A673 (cell line): Measurements from ENCODE around the gene RBM45.

Experiments
- EZH2 ChIP-seq: fragments of 200-600 bp; sonication (generic); IDR thresholded peaks from 2 replicates; pipeline ENCODE4 v1.6.1; 2017; ENCODE audit warnings: borderline replicate concordance, low read depth, mild to moderate bottlenecking, mixed read lengths, antibody characterized with exemption, low read length; ENCODE audit not compliant: poor library complexity, severe bottlenecking
- TF ChIP-seq, protein P1 (sequence below): fragments of 300-800, 200-600 bp; sonication (generic); conservative IDR thresholded peaks from 2 replicates; pipeline ENCODE4 v1.5.1; 2017; ENCODE audit warnings: low read depth, mild to moderate bottlenecking, antibody characterized with exemption, low read length, moderate library complexity, mixed read lengths

GRCh38 chr2:178072383-178073301 lies 39.6 kb upstream of the RBM45 start, which contains the start of gene PDE11A:
- TF ChIP-seq, protein P1, sequence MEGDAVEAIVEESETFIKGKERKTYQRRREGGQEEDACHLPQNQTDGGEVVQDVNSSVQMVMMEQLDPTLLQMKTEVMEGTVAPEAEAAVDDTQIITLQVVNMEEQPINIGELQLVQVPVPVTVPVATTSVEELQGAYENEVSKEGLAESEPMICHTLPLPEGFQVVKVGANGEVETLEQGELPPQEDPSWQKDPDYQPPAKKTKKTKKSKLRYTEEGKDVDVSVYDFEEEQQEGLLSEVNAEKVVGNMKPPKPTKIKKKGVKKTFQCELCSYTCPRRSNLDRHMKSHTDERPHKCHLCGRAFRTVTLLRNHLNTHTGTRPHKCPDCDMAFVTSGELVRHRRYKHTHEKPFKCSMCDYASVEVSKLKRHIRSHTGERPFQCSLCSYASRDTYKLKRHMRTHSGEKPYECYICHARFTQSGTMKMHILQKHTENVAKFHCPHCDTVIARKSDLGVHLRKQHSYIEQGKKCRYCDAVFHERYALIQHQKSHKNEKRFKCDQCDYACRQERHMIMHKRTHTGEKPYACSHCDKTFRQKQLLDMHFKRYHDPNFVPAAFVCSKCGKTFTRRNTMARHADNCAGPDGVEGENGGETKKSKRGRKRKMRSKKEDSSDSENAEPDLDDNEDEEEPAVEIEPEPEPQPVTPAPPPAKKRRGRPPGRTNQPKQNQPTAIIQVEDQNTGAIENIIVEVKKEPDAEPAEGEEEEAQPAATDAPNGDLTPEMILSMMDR = no peak
- no peak for TF ChIP-seq EZH2
